ENCODE results near the gene ARID2. TPM values are rescaled to one million over a fixed set of nuclear protein-coding genes. Genes with fewer than 3 reads are reported as not detected.

The ARID2 gene
- total and polyA plus RNA-seq, 2 of the 4 experiments (the other 2 are of a cell fraction) = 5.4 to 28.1 TPM

DNA sequence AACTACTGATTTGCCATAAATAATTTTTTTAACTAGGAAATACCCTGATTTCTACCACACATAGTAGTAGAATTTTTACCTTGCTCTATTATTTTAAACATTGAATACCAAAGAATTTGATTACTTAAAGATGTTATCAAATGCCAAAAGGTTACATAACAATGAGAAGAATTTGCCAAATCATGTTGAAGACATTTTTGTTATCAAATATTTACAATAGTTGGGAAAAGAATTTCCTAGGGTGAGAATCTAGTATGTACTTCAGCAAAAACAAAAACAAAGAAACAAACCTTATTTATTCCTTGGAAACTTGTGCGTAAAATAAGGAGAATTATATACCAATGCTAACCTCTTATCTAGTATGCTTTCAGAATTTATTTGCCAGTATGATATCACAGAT, 153.7 kb downstream of the ARID2 start:
- in situ Hi-C loops (cut with MboI; ENCODE audit: low sequenced_read_pairs) (no loop called here), dilution Hi-C loops (cut with HindIII; ENCODE audit: low sequenced_read_pairs, unreplicated experiment) (no loop called here), intact Hi-C loops (cut with micrococcal nuclease) (no loop called here)
- no peak overlapping the region for H3K9ac ChIP-seq (ENCODE audit: low read depth, low read length)
- H3K4me2 ChIP-seq (ENCODE audit: low read depth, low read length) = no peak overlapping the region
- no peak overlapping the region for H2BK5ac ChIP-seq (ENCODE audit: low read depth, low read length, poor library complexity, severe bottlenecking)
- H2AK5ac ChIP-seq (ENCODE audit: low read depth, low read length) = no peak overlapping the region
- H4K5ac ChIP-seq (ENCODE audit: low read depth, low read length) = no peak overlapping the region
- H4K8ac ChIP-seq (ENCODE audit: low read depth in 2 of 2, low read length in 2 of 2) = no peak overlapping the region
- no peak overlapping the region for H3K4ac ChIP-seq (ENCODE audit: low read depth, low read length)
- H3K36me3 ChIP-seq (ENCODE audit: control insufficient read depth, insufficient read depth, low read length) = peaks cover 5% of the 10 kb centered on the region; the same call in 1 of the 2 replicates
- H3K4me1 ChIP-seq (ENCODE audit: control insufficient read depth, insufficient read depth, low read length) = peaks cover 2% of the 10 kb centered on the region; the same call in 1 of the 2 replicates
- ChIA-PET POLR2A (ENCODE audit: unreplicated experiment) (no interaction called here), CTCF (interaction anchor here (0.6 kb wide), 1 partner anchor 118 kb away, joined by 3 read pairs; no protein-coding TSS in a partner anchor)
- no peaks in the 10 kb centered on the region for H4K20me1 ChIP-seq (ENCODE audit: insufficient read depth, low read length)
- BruUV-seq (replicated peaks) = no TSS peak
- no peak overlapping the region for H2BK15ac ChIP-seq (ENCODE audit: low read depth, low read length)
- no peak overlapping the region for H3K27ac ChIP-seq (ENCODE audit: insufficient read depth, low read length)
- no peak overlapping the region for H2AFZ ChIP-seq (replicated peaks; ENCODE audit: low read length, poor library complexity)
- H3K4me3 ChIP-seq (ENCODE audit: insufficient read depth, low read depth, low read length) = no peak overlapping the region
- no peaks in the 10 kb centered on the region for H3K27me3 ChIP-seq (ENCODE audit: control insufficient read depth, insufficient read depth, low read length)
- H4K91ac ChIP-seq (ENCODE audit: insufficient read depth, low read depth, low read length) = no peak overlapping the region
- H3K9me3 ChIP-seq (ENCODE audit: control insufficient read depth, insufficient read depth, low read length) = peaks cover 2% of the 10 kb centered on the region; the same call in 1 of the 2 replicates
- no peak overlapping the region for H2BK20ac ChIP-seq (ENCODE audit: low read depth, low read length)
- H3K9me1 ChIP-seq (ENCODE audit: insufficient read depth, low read length) = peaks cover 9% of the 10 kb centered on the region
- WGBS, 2 experiments (ENCODE audit: extremely low coverage in 2 of 2, insufficient read length in 1 of 2) = no CpG with 5 or more reads among the region's 1 CpG
- H3K56ac ChIP-seq (ENCODE audit: extremely low read depth, insufficient read depth, low read length) = no peak overlapping the region
- ATAC-seq (ENCODE audit: low read depth) (no peak), DNase-seq (no peak)
- peaks cover 14 to 18% of the 10 kb centered on the region in 2 experiments; a peak in 3 of 4 replicates for H3K79me1 ChIP-seq (ENCODE audit: low read depth in 1 of 2, low read length in 2 of 2)
- H2AK9ac ChIP-seq (replicated peaks; ENCODE audit: low read depth, low read length, poor library complexity) = no peak overlapping the region
- no peak overlapping the region for H3K23ac ChIP-seq (ENCODE audit: low read depth, low read length)
- H3K18ac ChIP-seq (ENCODE audit: low read depth, low read length) = no peak overlapping the region
- H3K14ac ChIP-seq (replicated peaks; ENCODE audit: low read depth, low read length) = no peak overlapping the region
- TF ChIP-seq RCOR1 (IDR thresholded peaks at IDR 0.05; ENCODE audit: insufficient replicate concordance, low read length) = no peak
- TF ChIP-seq POLR2A (IDR thresholded peaks at IDR 0.05; ENCODE audit: low read depth, low read length) = no peak
- TF ChIP-seq MAFK (IDR thresholded peaks at IDR 0.05; ENCODE audit: low read depth, low read length) = no peak
- TF ChIP-seq SMC3 (IDR thresholded peaks at IDR 0.05; ENCODE audit: low read depth, low read length) = no peak
- TF ChIP-seq, protein P1, sequence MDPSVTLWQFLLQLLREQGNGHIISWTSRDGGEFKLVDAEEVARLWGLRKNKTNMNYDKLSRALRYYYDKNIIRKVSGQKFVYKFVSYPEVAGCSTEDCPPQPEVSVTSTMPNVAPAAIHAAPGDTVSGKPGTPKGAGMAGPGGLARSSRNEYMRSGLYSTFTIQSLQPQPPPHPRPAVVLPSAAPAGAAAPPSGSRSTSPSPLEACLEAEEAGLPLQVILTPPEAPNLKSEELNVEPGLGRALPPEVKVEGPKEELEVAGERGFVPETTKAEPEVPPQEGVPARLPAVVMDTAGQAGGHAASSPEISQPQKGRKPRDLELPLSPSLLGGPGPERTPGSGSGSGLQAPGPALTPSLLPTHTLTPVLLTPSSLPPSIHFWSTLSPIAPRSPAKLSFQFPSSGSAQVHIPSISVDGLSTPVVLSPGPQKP (IDR thresholded peaks at IDR 0.05; ENCODE audit: borderline replicate concordance, low read depth, low read length) = no peak
- TF ChIP-seq, protein P2, sequence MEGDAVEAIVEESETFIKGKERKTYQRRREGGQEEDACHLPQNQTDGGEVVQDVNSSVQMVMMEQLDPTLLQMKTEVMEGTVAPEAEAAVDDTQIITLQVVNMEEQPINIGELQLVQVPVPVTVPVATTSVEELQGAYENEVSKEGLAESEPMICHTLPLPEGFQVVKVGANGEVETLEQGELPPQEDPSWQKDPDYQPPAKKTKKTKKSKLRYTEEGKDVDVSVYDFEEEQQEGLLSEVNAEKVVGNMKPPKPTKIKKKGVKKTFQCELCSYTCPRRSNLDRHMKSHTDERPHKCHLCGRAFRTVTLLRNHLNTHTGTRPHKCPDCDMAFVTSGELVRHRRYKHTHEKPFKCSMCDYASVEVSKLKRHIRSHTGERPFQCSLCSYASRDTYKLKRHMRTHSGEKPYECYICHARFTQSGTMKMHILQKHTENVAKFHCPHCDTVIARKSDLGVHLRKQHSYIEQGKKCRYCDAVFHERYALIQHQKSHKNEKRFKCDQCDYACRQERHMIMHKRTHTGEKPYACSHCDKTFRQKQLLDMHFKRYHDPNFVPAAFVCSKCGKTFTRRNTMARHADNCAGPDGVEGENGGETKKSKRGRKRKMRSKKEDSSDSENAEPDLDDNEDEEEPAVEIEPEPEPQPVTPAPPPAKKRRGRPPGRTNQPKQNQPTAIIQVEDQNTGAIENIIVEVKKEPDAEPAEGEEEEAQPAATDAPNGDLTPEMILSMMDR (conservative IDR thresholded peaks at IDR 0.05; ENCODE audit: low read depth, low read length) = no peak
- no peak for TF ChIP-seq CHD1 (IDR thresholded peaks at IDR 0.05; ENCODE audit: low read depth, low read length)
- no peak for TF ChIP-seq MAZ (IDR thresholded peaks at IDR 0.05; ENCODE audit: borderline replicate concordance, low read depth, low read length)
- no peak for TF ChIP-seq CEBPB (IDR thresholded peaks at IDR 0.05; ENCODE audit: low read depth, low read length)
- no peak for TF ChIP-seq NFE2L2 (IDR thresholded peaks at IDR 0.05; ENCODE audit: low read depth, low read length)
- TF ChIP-seq RFX5 (IDR thresholded peaks at IDR 0.05; ENCODE audit: low read depth, low read length) = no peak
- TF ChIP-seq RAD21 (IDR thresholded peaks at IDR 0.05; ENCODE audit: low read length) = no peak
- no peak for TF ChIP-seq MXI1 (IDR thresholded peaks at IDR 0.05; ENCODE audit: borderline replicate concordance, low read depth, low read length)
- no peak for TF ChIP-seq FOS (IDR thresholded peaks at IDR 0.05; ENCODE audit: low read depth, low read length)
- TF ChIP-seq BHLHE40 (IDR thresholded peaks at IDR 0.05; ENCODE audit: low read depth, low read length) = no peak
- TF ChIP-seq USF2 (IDR thresholded peaks at IDR 0.05; ENCODE audit: low read depth, low read length) = no peak
- H2BK120ac ChIP-seq (ENCODE audit: low read depth, low read length) = no peak overlapping the region
